Measurements from ENCODE around the gene DNM3.

Gene DNM3

DNA sequence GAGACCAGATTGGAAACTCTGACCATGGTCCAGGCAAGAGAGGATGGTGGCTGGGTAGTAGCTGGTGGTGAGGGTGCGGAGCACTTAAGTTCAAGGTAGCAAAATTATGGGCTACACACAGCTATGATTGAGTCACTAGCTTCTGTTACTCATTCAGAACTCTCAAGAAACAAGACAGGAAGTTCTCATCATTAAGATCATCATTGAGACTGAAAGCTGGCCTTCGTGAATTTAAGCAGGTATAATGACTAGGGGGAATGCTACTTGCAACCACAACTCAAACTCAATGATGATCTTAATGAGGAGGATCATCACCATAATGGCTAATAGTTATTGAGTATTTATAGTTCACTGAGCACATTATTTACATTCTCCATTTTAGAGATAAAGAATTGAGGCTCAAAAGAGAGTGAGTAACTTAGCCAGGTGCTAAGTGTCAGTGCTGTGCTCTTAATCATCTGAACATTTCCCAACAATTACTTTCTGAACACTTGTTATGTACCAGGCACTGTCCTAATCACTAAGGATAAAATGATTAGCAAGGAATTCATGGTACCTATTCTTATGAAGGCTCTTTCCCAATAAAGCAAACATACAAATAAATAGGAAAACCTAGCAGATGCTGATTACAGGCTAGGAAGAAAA lies 292.9 kb downstream of the DNM3 start:
- no peak overlapping the region for H3K4me3 ChIP-seq (ENCODE audit: low read depth in 1 of 2, low read length in 1 of 2)
- H3K36me3 ChIP-seq, result no peaks in the 10 kb centered on the region
- no peak overlapping the region for H3K27ac ChIP-seq
- H3K9me3 ChIP-seq, result no peaks in the 10 kb centered on the region
- TF ChIP-seq, protein P1, sequence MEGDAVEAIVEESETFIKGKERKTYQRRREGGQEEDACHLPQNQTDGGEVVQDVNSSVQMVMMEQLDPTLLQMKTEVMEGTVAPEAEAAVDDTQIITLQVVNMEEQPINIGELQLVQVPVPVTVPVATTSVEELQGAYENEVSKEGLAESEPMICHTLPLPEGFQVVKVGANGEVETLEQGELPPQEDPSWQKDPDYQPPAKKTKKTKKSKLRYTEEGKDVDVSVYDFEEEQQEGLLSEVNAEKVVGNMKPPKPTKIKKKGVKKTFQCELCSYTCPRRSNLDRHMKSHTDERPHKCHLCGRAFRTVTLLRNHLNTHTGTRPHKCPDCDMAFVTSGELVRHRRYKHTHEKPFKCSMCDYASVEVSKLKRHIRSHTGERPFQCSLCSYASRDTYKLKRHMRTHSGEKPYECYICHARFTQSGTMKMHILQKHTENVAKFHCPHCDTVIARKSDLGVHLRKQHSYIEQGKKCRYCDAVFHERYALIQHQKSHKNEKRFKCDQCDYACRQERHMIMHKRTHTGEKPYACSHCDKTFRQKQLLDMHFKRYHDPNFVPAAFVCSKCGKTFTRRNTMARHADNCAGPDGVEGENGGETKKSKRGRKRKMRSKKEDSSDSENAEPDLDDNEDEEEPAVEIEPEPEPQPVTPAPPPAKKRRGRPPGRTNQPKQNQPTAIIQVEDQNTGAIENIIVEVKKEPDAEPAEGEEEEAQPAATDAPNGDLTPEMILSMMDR (IDR thresholded peaks at IDR 0.05), result no peak
- no peaks in the 10 kb centered on the region for H3K27me3 ChIP-seq
- no peaks in the 10 kb centered on the region for H3K4me1 ChIP-seq (ENCODE audit: control insufficient read depth in 1 of 2, insufficient read depth in 1 of 2, low read depth in 1 of 2, low read length in 1 of 2)

DNA sequence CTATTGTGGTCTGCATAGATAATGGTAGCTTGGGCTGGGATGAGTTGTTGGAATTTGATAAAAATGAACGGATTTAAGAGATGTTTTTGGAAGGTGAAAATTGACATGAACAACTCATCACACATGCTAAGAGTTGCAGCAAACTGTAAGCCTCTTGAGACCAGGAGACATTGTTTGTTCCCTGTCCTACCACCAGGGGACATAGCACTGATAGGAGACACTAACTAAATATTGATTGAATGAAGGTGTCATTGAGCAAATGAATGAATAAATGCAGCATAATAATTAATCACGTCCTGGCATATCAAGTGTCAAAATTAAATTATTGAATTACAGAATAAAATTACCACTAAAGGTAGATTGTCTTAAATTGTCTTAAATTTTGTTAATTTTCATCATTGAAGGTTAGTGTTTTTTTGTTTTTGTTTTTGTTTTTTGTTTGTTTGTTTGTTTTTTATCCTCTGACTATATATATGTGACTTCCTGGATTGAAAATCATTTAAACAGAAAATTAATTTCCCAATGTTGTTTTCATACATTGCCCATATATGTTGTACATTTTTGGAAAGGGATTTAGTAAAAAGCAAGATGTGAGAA lies 293.9 kb downstream of the DNM3 start:
- H3K27me3 ChIP-seq, result no peaks in the 10 kb centered on the region
- TF ChIP-seq, protein P1 (IDR thresholded peaks at IDR 0.05), result no peak
- H3K4me3 ChIP-seq (ENCODE audit: low read depth in 1 of 2, low read length in 1 of 2), result no peak overlapping the region
- H3K36me3 ChIP-seq, result no peaks in the 10 kb centered on the region
- no peaks in the 10 kb centered on the region for H3K4me1 ChIP-seq (ENCODE audit: control insufficient read depth in 1 of 2, insufficient read depth in 1 of 2, low read depth in 1 of 2, low read length in 1 of 2)
- H3K27ac ChIP-seq, result no peak overlapping the region
- H3K9me3 ChIP-seq, result no peaks in the 10 kb centered on the region

DNA sequence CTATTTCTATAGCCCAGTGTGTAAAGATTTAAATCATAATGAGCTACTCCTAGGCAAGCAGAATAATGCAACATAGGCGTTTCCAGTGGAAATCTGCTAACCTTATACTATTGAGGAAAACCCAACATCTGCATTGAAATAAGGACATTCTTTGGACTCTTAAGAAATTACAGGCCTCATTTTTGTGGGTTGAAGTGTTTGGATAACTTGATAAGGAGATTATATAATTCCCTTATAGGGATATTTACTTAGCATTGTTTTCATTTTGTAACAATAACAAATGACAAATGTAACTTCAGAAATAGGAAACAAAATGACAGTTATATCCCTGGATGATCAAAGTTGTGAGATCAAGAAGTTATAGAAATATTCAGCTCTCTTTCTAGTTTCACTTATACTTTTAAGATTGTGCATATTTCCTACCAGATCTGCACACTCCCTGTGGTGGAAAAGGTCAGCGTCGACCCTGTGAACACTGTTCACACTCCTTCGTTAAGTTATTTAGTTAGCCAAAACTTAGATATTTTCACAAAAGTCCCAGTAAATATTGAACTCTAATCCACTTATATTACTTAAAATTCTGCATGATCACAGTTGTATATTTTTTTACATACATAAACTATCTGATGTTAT lies 294.8 kb downstream of the DNM3 start:
- Histone ChIP-seq H3K4me1 (ENCODE audit: control insufficient read depth in 1 of 2, insufficient read depth in 1 of 2, low read depth in 1 of 2, low read length in 1 of 2) (no peaks in the 10 kb centered on the region), H3K36me3 (no peaks in the 10 kb centered on the region), H3K27ac (no peak overlapping the region), H3K9me3 (no peaks in the 10 kb centered on the region), H3K27me3 (no peaks in the 10 kb centered on the region), H3K4me3 (ENCODE audit: low read depth in 1 of 2, low read length in 1 of 2) (no peak overlapping the region)
- TF ChIP-seq, protein P1 (IDR thresholded peaks at IDR 0.05), result no peak

DNA sequence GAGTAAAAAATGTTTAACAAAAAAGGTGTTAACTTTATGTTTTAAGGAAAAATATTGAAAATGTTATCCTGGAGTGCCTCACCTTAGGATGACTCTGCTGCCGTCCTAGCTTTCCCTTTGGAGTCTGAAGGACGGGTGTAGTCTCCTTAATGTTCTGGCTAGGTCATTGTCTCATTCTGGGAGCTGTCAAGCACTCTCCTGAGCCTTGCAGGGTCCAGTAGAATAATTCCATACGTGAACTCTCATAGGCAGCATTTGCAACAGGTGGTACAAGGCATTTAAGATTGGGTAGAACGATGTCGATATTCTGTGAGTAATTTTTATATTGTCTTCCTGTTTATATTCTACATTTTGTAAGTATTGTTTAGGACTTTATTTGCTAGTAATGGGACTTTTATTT lies 295.6 kb downstream of the DNM3 start:
- no peaks in the 10 kb centered on the region for H3K36me3 ChIP-seq
- no peaks in the 10 kb centered on the region for H3K4me1 ChIP-seq (ENCODE audit: control insufficient read depth in 1 of 2, insufficient read depth in 1 of 2, low read depth in 1 of 2, low read length in 1 of 2)
- TF ChIP-seq, protein P1 (IDR thresholded peaks at IDR 0.05), result no peak
- H3K27ac ChIP-seq, result no peak overlapping the region
- H3K9me3 ChIP-seq, result no peaks in the 10 kb centered on the region
- H3K27me3 ChIP-seq, result no peaks in the 10 kb centered on the region
- H3K4me3 ChIP-seq (ENCODE audit: low read depth in 1 of 2, low read length in 1 of 2), result no peak overlapping the region

DNA sequence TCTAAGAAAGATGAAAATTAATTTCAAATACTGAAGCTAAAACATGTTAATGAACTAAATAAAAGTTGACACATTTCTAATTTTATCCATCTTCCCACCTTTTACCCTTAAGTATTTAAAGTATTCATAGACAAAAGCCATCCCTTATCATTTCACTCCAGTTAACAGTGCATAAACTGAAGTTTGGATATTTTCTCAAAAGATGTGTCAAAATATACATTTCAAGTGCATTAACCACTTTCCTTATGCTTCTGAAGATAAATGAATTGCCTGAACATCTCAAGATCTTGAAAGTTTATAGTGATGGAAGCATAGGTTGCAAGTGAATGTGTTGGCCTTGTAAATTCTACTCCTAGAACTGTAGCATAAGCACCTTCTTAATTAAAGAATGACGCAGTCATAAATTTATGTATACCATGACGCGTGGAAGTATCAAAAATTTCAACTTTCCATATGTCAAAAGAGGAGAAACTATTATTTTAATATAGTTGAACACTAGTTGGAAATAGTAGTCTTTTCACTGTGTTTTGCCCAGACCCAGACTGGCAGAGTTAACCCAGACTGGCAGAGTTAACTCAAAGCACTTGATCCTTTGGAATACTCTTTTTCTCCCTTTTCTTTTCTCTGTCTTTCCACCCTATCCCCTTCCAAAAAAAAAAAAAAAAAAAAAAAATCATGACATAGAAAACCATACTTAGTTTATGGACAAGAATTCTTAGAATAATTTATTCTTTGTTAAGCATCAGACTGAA lies 296.6 kb downstream of the DNM3 start:
- Histone ChIP-seq H3K9me3 (no peaks in the 10 kb centered on the region), H3K4me3 (ENCODE audit: low read depth in 1 of 2, low read length in 1 of 2) (no peak overlapping the region), H3K4me1 (ENCODE audit: control insufficient read depth in 1 of 2, insufficient read depth in 1 of 2, low read depth in 1 of 2, low read length in 1 of 2) (no peaks in the 10 kb centered on the region), H3K27me3 (no peaks in the 10 kb centered on the region), H3K36me3 (no peaks in the 10 kb centered on the region), H3K27ac (no peak overlapping the region)
- TF ChIP-seq, protein P1 (IDR thresholded peaks at IDR 0.05), result no peak

Data from neutrophil (primary cell).